Activated T-helper 9 cell treated with anti-CD3 and anti-CD28 coated beads, Interleukin-2, amount 50 U/mL, for 16 hours (primary cell): ENCODE results near the gene IFI27L2.
"Not testable (repeated sequence)": the region's sequence is repeated elsewhere in the genome, so short reads cannot be mapped to it uniquely, and the experiment has no call there.

Experiments used
- DNase-seq: peaks from one replicate; pipeline ENCODE4 v3.0.0-alpha.2; 2020; ENCODE audit warnings: low read depth

The IFI27L2 gene, protein sequence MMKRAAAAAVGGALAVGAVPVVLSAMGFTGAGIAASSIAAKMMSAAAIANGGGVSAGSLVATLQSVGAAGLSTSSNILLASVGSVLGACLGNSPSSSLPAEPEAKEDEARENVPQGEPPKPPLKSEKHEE

DNA sequence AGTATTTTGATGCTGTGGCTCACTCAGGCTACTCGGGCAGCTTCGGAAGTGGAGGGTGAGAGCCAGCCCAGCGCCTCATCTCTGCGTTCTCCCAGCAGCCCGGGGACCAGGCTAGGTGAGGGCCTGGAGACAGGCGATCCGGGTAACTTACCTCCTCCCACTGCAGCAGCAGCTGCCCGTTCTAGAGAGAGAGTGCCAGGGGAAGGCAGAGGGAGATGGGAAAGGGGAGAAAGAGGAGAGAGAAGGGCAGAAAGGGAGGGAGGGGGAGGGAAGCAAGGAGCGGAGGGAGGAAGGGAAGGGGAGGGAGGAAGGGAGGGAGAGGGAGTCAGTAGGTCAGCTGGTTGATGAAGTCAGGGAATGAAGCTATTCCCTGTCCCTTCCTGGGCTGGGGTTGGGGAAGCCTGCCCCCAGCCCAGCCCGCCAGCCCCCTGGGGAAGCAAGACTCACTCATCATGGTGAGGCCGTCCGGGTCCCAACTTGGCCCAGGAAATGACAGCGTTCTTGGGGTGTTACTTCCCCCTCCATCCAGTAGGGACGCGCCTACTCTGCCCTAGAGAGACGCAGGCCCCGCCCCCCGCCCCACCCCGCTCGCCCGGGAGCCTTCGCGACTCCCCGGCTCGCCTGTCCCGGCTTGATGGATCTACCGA is at the start of gene IFI27L2:
TSS of gene IFI27L2 (minus strand) at position 494 of the 647 bp plus-strand sequence. CDS start at position 454, 40 bp downstream.
- peak; percentile 46 for DNase-seq

DNA sequence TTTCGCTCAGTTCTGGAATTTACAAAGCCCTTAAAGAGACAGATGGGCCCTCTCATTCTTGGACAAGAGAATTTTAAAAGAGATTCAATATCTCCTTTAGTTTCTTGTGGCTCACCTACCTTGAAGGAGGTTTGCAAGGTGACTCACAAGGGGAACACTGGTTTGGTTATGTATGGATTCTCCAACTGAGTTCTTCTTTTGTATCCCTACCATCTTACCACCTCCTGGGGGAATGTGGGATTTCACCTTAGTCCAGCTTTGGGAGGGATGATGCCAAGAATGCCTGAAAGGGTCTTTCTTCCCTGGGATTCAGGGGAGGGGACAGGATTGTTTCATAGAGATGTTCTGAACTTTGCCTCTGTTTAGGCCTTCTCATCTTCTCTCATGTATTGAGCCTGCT is 48.4 kb upstream of the IFI27L2 start:
- DNase-seq: no peak

DNA sequence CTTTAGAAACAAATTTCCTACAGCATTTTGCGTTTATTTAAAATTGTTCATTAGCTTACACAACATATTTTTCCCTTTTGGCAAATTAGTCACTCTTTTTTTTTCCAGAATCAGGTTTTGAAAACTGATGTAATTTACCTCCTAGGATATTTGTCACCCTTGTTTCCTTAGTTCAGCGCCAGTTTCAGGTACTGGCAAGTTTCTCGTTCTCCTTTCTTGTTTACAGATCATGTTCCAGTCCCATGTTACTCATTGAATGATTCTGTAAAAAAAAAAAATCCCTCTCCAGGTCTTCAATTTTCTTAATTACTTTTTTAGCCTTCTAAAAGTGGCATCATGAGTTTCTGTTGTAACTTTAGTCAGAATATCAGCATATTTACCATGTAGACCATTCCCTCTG is 47.4 kb upstream of the IFI27L2 start:
- no peak for DNase-seq

DNA sequence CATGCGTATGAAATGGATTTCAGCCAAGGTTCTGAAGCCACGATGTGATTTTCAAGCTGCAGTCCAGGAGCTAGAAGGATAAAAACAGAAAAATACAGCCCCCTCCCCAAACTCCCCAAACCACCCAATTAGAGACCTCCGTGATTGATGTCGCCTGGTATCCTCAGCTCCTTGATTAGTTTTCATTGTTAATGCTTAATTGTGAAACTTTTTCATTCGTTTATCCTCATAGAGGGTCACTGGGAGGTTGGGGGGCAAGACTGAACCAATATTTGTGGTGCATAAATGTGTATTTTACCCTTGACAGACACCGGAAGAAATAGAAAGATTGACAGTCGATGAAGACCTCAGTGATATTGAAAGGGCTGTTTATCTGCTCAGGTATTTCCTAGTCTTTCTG is 46.3 kb upstream of the IFI27L2 start:
- DNase-seq: no peak

DNA sequence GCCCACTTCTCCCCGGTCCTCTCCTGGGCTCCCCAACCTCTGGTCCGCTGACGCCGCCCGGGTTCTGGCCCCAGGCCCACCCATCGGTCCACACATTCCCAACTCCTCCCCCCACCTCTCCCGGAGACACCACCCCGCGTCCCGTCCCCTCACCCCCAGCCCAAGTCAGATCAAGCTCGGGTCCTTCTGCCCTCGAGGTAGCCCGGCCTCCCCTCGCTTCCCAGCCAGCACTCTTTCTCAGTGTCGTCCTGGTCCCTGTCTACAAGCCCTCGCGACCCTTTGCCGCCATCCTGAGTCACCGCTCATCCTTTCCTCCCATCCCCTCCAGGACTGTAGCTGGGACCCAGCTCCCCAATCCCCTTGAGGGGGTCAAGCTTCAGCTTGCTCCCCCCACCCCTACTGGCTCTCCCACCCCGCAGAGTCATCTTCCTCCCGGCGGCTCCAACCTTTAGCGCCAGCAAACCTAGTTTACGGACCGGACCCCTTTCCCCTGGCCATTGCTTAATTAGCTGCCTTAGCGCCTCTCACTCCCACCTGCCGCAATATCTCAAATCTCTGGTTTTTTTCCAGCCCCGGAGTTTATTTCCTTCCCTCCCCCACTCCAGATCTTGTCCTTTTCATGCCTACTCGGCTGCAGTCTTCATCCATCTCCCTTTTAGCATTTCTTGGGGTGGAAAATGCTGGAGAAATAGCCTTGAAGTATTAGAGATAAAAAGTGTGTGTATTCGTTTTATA is 45.8 kb upstream of the IFI27L2 start:
- no peak for DNase-seq

DNA sequence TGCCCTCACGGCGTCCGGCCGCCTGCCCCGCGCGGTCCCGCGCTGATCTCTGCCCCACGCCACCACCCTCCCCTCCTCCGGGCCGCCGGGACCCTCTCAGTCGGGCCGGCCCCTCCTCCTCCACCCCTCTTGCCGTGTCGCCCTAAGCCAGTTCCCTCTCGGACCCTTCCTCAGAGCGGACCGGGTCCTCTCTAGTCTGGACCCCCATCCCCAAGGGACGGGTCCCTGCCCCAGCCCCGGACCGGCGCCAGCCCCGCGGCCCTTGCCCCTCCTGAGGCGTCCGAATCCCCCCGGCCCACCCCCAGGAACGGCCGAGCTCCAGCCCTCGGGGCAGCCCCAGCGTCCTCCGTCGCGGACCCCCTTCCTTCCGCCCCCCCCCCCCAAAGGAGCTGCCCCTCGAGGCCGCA is 45.2 kb upstream of the IFI27L2 start:
- no peak for DNase-seq

DNA sequence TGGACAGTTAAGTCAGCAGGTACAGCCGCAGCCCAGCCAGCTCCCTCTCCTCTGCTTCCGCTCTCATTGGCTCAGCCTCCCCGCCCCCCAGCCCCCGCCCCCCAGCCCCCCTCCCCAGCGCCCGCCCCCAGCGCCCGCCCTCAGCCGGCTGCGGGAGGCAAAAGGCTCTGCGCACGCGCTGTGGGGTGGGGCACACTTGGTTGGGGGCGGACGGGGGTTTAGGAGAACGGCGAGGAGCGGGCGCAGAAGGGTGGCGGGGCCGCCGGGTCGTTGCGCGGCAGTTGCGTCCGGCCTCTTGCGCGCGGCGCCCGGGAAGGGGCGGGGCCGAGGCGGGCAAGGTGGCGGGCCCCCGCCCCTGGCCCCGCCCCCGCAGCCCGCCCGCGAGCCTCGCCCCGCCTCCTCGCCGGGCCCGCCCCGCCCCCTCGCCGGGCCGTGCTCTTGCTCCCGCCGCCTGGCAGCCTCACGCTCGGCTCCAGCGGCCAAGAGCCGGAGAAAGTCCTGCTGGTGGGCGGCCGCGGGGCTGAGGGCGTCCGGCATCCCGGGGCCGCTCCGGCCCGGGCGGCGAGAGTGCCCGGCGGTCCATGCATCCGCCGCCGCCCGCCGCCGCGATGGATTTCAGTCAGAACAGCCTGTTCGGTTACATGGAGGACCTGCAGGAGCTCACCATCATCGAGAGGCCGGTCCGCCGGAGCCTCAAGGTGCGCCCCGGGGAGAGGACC is 44.6 kb upstream of the IFI27L2 start, which contains the start of gene PPP4R4:
TSS of gene PPP4R4 (plus strand) at position 438 of the 719 bp plus-strand sequence. CDS start at position 582, 144 bp downstream.
- peak; percentile 82 for DNase-seq

DNA sequence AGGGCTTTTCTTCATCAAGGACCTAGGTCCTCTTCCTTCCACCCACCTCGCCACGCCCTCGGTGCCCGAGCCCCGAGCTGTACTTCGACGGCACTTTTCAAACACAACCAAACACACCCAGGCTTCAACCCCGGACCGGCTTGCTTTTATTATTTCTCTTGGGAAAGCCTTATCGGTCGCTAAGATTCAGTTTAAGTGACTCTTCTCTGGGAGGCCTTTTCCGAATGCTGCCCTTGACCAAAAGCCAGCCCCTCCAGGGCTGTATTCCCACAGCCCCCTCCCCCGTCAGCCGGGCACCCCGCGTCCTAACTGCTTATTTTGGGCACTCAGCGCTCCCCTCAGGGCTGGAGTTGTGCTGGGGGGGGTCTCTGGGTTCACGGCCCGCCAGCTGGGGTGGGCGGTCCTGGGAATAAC is 44.1 kb upstream of the IFI27L2 start:
- DNase-seq: no peak

DNA sequence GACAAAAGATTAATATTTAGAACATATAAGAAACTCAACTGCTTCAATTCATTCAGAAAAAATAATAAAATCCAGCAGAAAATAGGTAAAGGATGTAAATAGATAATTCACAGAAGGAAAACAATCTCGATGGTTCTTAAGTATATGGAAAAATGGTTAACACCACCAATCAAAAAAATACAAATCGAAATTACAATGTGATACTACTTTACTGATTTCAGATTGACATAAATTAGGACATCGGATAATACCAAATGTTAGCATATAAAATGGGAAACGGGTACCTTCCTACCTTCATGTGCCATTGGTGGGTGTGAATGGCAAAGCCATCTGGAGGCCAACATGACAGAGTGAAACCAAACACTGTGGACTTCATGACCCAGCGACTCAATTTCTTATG is 43.1 kb upstream of the IFI27L2 start:
- no peak for DNase-seq

DNA sequence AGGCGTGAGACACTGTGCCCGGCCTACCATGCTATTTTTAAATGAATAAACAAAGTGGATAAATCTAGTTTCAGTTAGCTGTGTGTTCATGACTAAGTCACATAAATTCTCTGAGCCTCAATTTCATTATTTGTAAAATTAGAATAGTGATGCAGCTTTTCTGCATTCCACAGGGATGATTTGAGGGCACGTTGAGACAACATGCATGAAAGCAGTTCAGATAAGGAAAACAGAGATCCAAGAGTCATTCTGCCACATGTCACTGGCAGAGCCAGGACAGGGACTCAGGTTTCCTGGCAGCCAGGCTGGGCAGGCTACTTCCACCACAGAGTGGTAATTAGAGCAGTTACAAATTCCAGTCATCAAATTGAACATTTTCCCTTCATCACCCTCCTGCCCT is 41.8 kb upstream of the IFI27L2 start:
- no peak for DNase-seq

DNA sequence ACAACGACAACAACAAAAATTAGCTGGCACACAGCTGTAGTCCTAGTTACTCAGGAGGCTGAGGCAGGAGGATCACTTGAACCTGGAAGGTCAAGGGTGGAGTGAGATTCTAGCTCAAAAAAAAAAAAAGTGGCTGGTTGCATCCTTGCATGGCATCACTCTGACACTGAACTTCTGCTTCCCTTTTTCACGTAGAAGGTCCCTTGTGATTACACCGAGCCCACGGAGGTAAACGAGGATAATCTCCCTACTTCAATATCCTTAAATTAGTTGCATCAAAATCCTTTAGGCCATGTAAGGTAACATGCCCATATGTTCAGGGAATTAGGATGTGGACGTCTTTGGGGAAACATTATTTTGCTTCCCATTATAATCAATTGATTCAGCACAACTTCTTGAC is 40.7 kb upstream of the IFI27L2 start:
- no peak for DNase-seq

DNA sequence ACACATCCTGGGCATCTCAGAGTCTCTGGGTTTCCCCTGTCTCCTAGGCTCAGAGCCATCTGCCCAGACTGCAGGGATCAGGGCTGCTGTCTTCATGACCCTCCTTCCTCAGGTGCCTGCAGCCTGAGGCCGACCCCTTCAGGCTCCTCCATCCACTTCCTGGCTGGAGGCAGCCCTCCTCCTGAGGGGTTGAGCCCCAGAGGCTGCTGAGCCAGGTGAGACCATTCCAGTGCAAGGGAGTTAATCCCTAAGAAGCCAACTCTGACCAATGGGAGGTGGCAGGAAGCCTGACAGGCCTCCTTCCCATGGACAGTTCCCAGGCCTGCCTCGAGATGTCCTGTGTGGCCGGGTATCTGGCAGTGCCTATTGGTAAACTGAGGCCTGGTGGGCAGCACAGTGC is 36.3 kb upstream of the IFI27L2 start:
- no peak for DNase-seq

DNA sequence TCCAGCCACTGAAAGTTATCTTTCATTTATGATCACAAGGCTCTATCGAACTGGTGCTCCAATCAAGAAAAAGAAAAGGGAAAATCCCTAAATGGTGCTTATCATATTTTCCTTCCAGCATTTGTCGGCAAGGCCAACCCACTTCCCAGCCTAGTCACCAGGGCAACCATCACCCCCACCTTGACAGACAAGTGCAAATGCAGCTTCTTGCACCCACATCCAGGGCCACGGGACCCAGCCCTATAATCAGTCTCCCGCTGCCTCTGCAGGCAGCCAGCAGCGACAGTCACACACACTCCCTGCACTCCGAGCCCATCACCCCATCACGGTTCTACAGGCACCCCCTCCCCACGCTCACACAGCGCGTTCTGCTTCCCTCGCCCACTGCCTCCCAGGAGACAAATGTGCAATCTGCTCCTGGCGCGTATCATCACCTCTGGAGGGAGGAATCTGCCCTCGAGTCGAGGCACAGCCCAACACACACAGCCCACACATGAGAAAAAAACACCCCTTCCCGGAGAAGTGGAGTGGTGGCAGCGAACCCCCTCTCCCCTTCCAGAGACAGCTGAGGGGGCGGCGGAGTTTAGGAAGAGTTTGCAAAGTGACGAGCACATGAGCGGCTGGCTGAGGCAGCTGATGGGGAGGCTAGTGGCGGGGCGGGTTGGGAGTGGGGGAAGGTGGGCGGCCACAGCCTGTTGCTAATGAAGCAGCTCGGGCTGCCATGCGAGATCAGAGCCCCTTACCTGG is 35.5 kb upstream of the IFI27L2 start:
- DNase-seq: no peak

DNA sequence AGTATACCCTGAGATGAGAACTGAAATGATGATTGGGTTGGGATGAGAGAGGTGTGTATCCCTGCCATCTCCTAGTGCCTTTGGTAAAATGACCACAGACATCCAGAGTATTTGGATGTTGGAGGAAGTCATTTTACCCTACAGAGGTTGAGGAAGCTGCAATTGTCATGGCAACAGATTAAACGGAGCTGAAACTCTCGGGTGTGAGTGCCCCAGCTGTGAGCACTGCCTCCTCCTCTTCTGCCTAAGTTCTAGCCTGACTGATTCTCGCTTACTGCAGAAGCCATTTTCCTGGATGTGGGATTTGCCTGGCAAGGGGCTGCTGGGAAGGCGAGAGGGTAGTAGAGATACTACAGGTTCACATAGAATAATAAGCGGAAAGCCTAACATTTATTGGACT is 34.4 kb upstream of the IFI27L2 start:
- DNase-seq: no peak

DNA sequence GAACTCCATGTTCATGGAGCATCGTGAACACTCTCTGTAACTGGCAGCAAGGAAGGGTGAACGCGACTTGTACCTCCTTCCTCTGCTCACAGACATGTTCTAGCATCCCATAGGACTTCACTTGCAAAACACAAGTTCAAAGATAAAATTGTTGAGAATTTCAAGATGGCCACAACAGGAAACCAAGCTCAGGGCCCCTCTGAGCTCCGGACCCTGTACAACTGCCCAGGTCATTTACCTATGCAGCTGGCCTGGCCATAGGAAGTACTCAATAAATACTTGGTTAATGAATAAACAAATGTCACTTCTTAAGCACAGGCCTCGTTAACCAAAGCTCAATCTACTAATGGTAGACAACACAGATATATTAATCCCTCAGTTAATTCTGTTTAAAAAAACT is 33.1 kb upstream of the IFI27L2 start:
- no peak for DNase-seq

DNA sequence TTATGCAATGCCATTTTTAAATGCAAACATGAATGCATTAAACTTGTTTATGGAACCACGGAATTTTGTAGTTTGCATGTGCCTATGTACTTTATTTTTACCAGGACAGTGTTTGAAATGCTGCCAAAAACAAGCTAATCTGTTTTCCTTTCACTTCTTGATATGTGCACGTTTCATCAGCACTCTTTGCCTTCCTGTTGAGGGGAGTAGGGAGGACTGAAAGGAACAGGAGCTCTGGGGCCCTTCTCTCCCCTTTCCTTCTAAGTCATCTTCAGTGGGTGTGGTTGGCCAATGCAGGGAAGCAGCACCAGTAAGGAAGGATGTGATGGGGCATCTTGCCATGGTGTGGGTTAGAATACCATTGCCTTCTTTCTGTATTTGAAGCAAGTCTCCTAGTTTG is 32.6 kb upstream of the IFI27L2 start:
- no peak for DNase-seq

DNA sequence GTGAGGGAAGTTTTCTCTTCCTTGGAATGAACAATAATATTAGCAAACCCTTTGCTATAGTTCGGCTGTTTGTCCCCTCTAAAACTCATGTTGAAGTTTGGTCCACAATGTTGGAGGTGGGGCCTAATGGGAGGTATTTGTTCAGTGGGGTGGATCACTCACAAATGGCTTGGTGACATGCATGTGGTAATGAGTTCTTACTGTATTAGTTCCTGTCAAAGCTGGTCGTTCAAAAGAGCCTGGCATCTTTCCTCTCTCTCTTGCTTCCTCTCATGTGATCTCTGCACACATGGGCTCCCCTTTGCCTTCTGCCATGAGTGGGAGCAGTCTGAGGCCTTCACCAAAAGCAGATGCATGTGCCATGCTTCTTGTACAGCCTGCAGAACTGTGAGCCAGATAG is 31.7 kb upstream of the IFI27L2 start:
- DNase-seq: no peak

DNA sequence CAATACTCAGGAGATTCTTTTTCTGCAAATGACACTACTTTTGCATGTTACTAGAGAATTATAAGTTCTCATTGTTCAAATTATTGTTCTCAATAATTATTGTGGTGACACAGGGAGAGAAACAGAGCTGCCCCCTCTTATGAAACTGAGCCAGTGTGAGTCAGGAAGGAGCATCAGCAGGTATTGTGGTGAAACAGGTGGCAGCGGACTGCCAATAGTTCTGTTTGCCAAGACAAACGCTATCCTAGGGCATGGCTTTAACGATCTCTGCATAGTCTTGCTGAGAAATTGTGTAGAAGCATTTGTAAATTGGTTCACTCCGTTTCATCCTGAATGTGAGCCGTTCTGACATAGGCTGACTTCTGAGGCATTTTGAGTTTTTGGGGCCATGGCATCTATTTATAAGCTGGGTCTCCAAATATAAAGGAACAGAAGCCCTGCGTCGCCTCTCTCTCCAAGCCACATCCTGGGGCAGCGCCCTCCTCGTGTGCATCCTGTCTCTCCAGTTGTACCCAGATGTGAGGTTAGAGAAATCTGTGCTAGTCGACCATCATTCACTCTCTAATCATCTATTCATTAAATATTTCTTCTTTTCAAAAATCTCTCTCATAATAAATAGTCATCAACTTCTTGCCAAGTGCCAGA is 29.0 kb upstream of the IFI27L2 start:
- DNase-seq: no peak

DNA sequence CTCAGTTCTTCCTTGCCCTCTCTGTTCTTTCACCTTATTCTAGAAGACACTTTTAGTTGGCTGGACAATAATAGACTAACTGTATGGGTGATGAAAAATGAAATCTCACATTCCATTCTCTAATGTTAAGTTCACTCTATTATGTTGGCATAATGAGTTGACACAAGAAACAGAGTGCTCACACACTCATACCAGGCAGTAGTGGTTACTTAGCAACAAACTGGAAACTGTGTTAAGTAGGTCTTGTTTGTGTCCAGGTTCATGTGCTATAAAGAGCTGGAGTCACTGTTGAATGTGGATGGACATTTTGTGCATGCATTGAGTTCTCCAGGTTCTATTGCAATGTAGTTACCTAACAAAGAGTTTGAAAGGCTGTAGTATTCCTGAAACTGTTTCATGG is 27.8 kb upstream of the IFI27L2 start:
- no peak for DNase-seq

DNA sequence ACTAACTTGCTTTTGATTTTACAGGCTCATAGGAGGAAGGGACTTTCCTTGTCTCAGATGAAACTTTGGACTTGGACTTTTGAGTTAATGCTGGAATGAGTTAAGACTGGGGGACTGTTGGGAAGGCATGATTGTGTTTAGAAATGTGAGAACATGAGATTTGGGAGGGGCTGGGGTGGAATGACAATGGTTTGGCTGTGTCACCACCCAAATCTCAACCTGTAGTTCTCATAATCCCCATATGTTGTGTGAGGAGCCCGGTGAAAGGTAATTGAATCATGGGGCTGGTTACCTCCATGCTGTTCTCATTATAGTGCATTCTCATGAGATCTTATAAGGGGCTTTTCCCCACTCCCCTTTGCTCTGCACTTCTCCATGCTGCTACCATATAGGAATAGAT is 26.7 kb upstream of the IFI27L2 start:
- not testable (repeated sequence) for DNase-seq

DNA sequence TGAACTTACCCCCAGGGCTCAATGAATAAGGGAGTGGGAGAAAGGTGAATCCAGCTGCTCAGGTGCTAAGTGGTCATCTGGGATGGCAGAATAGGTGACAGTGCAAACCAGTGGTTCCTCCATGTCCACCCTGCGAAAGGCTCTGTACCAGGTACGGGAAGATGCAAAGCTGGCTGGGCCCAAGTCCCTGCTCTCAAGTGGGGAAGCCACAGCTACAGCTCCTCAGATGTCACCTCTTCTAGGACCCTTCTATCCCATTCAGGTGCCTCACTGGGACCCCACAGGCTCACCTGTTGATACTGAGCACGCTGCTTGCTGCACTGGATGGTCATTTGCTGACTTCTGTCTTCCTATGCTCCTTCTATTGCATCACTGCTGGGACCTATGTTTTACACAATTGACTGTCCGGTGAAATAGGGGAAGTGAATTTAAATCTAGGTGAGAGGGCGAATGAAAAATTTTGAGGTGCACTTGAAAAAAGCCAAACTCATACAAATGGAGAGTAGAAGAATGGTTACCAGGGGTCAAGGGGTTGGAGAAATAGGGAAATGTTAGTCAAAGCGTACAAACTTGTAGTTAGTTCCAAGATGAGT is 24.4 kb upstream of the IFI27L2 start:
- DNase-seq: no peak
